Measurements from ENCODE around the gene MYBBP1A.

The MYBBP1A gene

GRCh38 chr17:4514206-4514605 lies 41.0 kb downstream of the MYBBP1A start:
- TF ChIP-seq CTCF (IDR thresholded peaks at IDR 0.05; ENCODE audit: extremely low read depth, insufficient read depth, missing control alignments) = no peak

GRCh38 chr17:4513113-4514032 lies 41.8 kb downstream of the MYBBP1A start:
- no peak for DNase-seq (ENCODE audit: low spot score)
- in situ Hi-C loops (cut with MboI; ENCODE audit: low pct_unique_long_range_greater_than_20kb, low sequenced_read_pairs, unreplicated experiment) = no loop called here
- no peak for TF ChIP-seq CTCF (IDR thresholded peaks at IDR 0.05; ENCODE audit: extremely low read depth, insufficient read depth, missing control alignments)

More at GRCh38 chr17:4514206-4514605, 41.0 kb downstream of the MYBBP1A start:
- in situ Hi-C loops (cut with MboI; ENCODE audit: low pct_unique_long_range_greater_than_20kb, low sequenced_read_pairs, unreplicated experiment) = no loop called here
- no peak for DNase-seq (ENCODE audit: low spot score)

GRCh38 chr17:4512156-4513112 lies 42.8 kb downstream of the MYBBP1A start:
- DNase-seq (ENCODE audit: low spot score) = no peak
- in situ Hi-C loops (cut with MboI; ENCODE audit: low pct_unique_long_range_greater_than_20kb, low sequenced_read_pairs, unreplicated experiment) = no loop called here
- TF ChIP-seq CTCF (IDR thresholded peaks at IDR 0.05; ENCODE audit: extremely low read depth, insufficient read depth, missing control alignments) = no peak

DNA sequence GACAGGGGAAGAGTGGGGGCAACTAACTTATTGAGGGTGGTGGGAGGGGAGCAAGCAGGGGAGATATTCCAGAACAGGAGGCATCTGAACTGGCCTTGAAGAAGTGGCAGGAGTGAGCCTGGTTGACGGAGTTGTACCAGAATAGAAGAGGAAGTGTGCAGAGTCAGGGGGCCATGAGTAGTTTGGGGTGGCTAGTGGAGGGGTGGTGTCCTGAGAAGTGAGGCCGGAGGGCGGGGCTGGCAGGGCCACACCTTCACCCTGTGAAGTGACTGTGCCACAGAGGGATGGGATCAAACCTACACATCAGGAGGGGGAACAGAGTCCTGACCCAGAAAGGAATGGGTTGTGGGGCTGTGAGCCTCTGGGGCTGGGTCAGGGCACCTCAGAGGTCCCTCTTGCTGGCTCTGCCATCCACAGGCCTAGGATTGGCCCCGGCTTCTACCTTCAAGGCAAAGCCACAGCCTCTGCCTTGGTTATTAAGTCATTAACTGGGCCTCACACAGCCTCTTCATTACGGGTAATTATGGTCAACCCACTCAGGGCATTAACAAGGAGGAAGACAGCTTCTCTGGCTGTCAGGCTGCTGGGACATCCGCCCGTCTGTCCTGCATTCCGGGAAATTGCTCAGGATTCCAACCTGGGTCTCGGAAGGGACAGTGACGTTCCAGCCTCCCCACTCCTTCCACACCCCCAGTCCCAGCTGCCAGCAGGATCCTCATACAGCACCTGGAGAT lies 43.8 kb downstream of the MYBBP1A start:
- in situ Hi-C loops (cut with MboI; ENCODE audit: low pct_unique_long_range_greater_than_20kb, low sequenced_read_pairs, unreplicated experiment) = no loop called here
- no peak for TF ChIP-seq CTCF (IDR thresholded peaks at IDR 0.05; ENCODE audit: extremely low read depth, insufficient read depth, missing control alignments)
- no peak for DNase-seq (ENCODE audit: low spot score)

DNA sequence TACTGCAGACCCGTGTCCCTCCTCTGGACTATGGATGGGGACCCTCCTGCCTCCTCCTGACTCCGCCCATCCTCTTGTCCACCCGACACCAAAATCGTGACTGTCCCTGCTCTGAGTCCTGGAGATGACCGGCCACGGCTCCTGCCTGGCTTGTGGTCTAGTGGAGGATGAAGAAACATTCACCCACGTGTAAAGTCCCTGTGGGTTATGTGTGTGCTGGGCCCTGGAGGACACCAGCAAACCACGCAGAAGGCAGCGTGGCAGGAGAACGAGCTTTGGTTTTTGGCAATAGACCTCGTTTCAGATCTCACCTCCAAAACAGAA lies 44.6 kb downstream of the MYBBP1A start:
- DNase-seq (ENCODE audit: low spot score) = no peak
- in situ Hi-C loops (cut with MboI; ENCODE audit: low pct_unique_long_range_greater_than_20kb, low sequenced_read_pairs, unreplicated experiment) = no loop called here
- TF ChIP-seq CTCF (IDR thresholded peaks at IDR 0.05; ENCODE audit: extremely low read depth, insufficient read depth, missing control alignments) = no peak
